Measurements from ENCODE around the gene EPOP.

The EPOP gene

DNA sequence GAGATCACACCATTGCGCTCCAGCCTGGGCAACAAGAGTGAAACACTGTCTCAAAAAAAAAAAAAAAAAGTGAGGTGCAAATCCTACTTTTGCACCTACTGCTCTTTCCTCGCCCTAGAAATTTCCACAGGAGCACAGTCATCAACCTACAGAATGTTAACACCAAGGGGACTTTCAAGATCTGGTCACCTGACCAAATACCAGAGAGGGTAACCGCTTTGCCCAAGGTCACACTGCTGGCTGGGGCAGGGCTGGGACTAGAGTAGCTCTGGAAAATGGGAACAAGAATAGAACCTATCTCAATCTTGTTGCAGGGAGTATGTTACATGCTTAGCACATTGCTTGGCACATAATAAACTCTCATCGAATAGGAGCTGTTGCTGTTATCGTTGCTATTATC is 24.0 kb upstream of the EPOP start:
- H3K79me2 ChIP-seq (ENCODE audit: insufficient read depth, low read depth), result no peaks in the 10 kb centered on the region; the same call in 1 of the 2 replicates
- H3K27ac ChIP-seq, result no peak overlapping the region
- H3K9ac ChIP-seq, result no peak overlapping the region
- H3K4me1 ChIP-seq (ENCODE audit: low read depth, poor library complexity, severe bottlenecking), result peaks cover 31% of the 10 kb centered on the region
- no peaks in the 10 kb centered on the region for H3K36me3 ChIP-seq (ENCODE audit: insufficient read depth)
- no peak overlapping the region for H2AFZ ChIP-seq (ENCODE audit: low read depth)
- H3K4me2 ChIP-seq, result no peak overlapping the region
- TF ChIP-seq, protein P1, sequence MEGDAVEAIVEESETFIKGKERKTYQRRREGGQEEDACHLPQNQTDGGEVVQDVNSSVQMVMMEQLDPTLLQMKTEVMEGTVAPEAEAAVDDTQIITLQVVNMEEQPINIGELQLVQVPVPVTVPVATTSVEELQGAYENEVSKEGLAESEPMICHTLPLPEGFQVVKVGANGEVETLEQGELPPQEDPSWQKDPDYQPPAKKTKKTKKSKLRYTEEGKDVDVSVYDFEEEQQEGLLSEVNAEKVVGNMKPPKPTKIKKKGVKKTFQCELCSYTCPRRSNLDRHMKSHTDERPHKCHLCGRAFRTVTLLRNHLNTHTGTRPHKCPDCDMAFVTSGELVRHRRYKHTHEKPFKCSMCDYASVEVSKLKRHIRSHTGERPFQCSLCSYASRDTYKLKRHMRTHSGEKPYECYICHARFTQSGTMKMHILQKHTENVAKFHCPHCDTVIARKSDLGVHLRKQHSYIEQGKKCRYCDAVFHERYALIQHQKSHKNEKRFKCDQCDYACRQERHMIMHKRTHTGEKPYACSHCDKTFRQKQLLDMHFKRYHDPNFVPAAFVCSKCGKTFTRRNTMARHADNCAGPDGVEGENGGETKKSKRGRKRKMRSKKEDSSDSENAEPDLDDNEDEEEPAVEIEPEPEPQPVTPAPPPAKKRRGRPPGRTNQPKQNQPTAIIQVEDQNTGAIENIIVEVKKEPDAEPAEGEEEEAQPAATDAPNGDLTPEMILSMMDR (conservative IDR thresholded peaks at IDR 0.05; ENCODE audit: low read depth, low read length), result no peak
- no peak overlapping the region for H3K4me3 ChIP-seq (IDR thresholded peaks at IDR 0.05; ENCODE audit: insufficient read depth, low read depth, low read length)
- H4K20me1 ChIP-seq (ENCODE audit: insufficient read depth), result no peaks in the 10 kb centered on the region
- H3K27me3 ChIP-seq (ENCODE audit: insufficient read depth, low read depth), result no peaks in the 10 kb centered on the region

GRCh38 chr17:38697061-38697820 is 22.5 kb upstream of the EPOP start:
- Histone ChIP-seq H3K9ac (no peak overlapping the region), H3K4me1 (ENCODE audit: low read depth, poor library complexity, severe bottlenecking) (peaks cover 31% of the 10 kb centered on the region), H3K36me3 (ENCODE audit: insufficient read depth) (no peaks in the 10 kb centered on the region), H4K20me1 (ENCODE audit: insufficient read depth) (no peaks in the 10 kb centered on the region), H2AFZ (ENCODE audit: low read depth) (no peak overlapping the region), H3K27ac (no peak overlapping the region), H3K4me3 (IDR thresholded peaks at IDR 0.05; ENCODE audit: insufficient read depth, low read depth, low read length) (no peak overlapping the region), H3K4me2 (no peak overlapping the region), H3K27me3 (ENCODE audit: insufficient read depth, low read depth) (no peaks in the 10 kb centered on the region), H3K79me2 (ENCODE audit: insufficient read depth, low read depth) (no peaks in the 10 kb centered on the region)
- TF ChIP-seq, protein P1 (conservative IDR thresholded peaks at IDR 0.05; ENCODE audit: low read depth, low read length), result no peak

DNA sequence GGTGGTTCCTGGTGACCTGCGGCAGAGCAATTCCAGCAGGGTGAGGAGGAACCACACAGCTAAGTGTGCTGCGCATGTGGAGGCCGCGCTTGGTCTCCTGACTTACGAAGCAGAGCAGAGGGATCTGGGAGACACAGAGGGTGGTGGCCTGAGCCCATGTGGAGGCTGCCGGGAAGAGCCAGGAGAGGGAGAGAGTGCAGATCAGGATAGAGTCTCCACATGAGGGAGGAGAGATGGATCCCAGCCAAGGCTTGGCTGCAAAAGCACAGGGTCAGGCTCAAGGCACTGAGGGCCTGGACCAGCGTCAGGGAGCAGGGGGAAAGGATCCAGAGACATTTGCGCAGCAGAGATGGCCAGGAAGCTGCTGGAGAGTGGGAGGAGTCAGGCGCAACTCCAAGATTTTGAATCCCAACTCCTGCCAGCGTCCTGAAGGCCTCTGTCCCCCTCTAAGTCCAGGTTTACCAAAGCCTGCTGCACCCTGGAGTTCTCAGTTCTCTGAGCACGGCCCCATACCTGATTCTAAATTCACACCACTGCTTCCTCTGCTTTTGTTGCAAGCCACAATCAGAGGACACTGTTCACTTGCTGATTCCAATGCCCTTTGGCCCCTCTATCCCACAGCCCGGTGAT is 19.1 kb upstream of the EPOP start:
- Histone ChIP-seq H3K27me3 (ENCODE audit: insufficient read depth, low read depth) (no peaks in the 10 kb centered on the region), H3K4me1 (ENCODE audit: low read depth, poor library complexity, severe bottlenecking) (peaks cover 1% of the 10 kb centered on the region), H3K4me3 (IDR thresholded peaks at IDR 0.05; ENCODE audit: insufficient read depth, low read depth, low read length) (no peak overlapping the region), H3K27ac (no peak overlapping the region), H3K79me2 (ENCODE audit: insufficient read depth, low read depth) (no peaks in the 10 kb centered on the region), H2AFZ (ENCODE audit: low read depth) (no peak overlapping the region), H3K4me2 (no peak overlapping the region), H4K20me1 (ENCODE audit: insufficient read depth) (no peaks in the 10 kb centered on the region), H3K9ac (no peak overlapping the region), H3K36me3 (ENCODE audit: insufficient read depth) (no peaks in the 10 kb centered on the region)
- TF ChIP-seq, protein P1 (conservative IDR thresholded peaks at IDR 0.05; ENCODE audit: low read depth, low read length), result no peak

- Histone ChIP-seq H3K27ac (no peak overlapping the region), H3K27me3 (ENCODE audit: insufficient read depth, low read depth) (no peaks in the 10 kb centered on the region), H3K36me3 (ENCODE audit: insufficient read depth) (no peaks in the 10 kb centered on the region), H4K20me1 (ENCODE audit: insufficient read depth) (no peaks in the 10 kb centered on the region), H3K79me2 (ENCODE audit: insufficient read depth, low read depth) (no peaks in the 10 kb centered on the region), H3K4me2 (no peak overlapping the region), H3K4me3 (IDR thresholded peaks at IDR 0.05; ENCODE audit: insufficient read depth, low read depth, low read length) (no peak overlapping the region), H2AFZ (ENCODE audit: low read depth) (no peak overlapping the region), H3K4me1 (ENCODE audit: low read depth, poor library complexity, severe bottlenecking) (no peaks in the 10 kb centered on the region), H3K9ac (no peak overlapping the region)
- TF ChIP-seq, protein P1 (conservative IDR thresholded peaks at IDR 0.05; ENCODE audit: low read depth, low read length), result no peak
Measured at GRCh38 chr17:38691154-38691553, 16.4 kb upstream of the EPOP start.

Measured in KMS-11 (cell line).